OCI-LY3 (cell line): ENCODE results near the gene AKR1C1.
"Not testable (repeated sequence)": the region's sequence is repeated elsewhere in the genome, so short reads cannot be mapped to it uniquely, and the experiment has no call there.

ENCODE experiments used
- EZH2phosphoT487 ChIP-seq: fragments of 200-600 bp; shearing (Covaris generic); IDR thresholded peaks from 2 replicates; pipeline ENCODE4 v1.6.1; 2018; ENCODE audit warnings: antibody characterized with exemption, mixed run types, low read depth
- TF ChIP-seq, protein P1 (sequence below): fragments of 200-600, 300-600 bp; sonication (generic); IDR thresholded peaks from 2 replicates; pipeline ENCODE4 v1.5.1; 2014; ENCODE audit warnings: antibody characterized with exemption, low read length, low read depth

DNA sequence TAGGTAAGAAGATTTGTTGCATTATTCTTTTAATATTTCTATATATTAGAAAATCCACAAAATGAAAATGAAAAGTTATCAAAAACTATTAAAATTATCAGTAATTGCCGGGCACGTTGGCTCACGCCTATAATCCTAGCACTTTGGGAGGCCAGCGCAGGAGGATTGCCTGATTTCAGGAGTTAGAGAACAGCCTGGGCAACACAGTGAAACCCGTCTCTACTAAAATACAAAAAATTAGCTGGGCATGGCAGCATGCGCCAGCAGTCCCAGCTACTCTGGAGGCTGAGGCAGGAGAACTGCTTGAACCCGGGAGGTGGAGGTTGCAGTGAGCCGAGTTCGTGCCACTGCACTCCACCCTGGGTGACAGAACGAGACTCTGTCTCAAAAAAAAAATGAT is 29.3 kb downstream of the AKR1C1 start:
- TF ChIP-seq, protein P1, sequence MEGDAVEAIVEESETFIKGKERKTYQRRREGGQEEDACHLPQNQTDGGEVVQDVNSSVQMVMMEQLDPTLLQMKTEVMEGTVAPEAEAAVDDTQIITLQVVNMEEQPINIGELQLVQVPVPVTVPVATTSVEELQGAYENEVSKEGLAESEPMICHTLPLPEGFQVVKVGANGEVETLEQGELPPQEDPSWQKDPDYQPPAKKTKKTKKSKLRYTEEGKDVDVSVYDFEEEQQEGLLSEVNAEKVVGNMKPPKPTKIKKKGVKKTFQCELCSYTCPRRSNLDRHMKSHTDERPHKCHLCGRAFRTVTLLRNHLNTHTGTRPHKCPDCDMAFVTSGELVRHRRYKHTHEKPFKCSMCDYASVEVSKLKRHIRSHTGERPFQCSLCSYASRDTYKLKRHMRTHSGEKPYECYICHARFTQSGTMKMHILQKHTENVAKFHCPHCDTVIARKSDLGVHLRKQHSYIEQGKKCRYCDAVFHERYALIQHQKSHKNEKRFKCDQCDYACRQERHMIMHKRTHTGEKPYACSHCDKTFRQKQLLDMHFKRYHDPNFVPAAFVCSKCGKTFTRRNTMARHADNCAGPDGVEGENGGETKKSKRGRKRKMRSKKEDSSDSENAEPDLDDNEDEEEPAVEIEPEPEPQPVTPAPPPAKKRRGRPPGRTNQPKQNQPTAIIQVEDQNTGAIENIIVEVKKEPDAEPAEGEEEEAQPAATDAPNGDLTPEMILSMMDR, result not testable (repeated sequence)
- not testable (repeated sequence) for TF ChIP-seq EZH2phosphoT487
